CD4-positive, alpha-beta T cell treated with Interleukin-15 for 1 hour (primary cell): ENCODE data around the gene CDK5RAP2.

Source experiments
- DNase-seq: peaks from one replicate; pipeline ENCODE4 v3.0.0-alpha.2; 2020

CDK5RAP2 gene

GRCh38 chr9:120394058-120394669 lies 185.8 kb downstream of the CDK5RAP2 start:
- no peak for DNase-seq

GRCh38 chr9:120393386-120394057 lies 186.4 kb downstream of the CDK5RAP2 start:
- no peak for DNase-seq

- no peak for DNase-seq
Observed at GRCh38 chr9:120392711-120393110, 187.3 kb downstream of the CDK5RAP2 start.

GRCh38 chr9:120392245-120392644 lies 187.7 kb downstream of the CDK5RAP2 start:
- DNase-seq, result no peak

- no peak for DNase-seq
Observed at GRCh38 chr9:120391691-120392090, 188.3 kb downstream of the CDK5RAP2 start.

- no peak for DNase-seq
Observed at GRCh38 chr9:120390637-120391190, 189.3 kb downstream of the CDK5RAP2 start.

GRCh38 chr9:120389867-120390266 lies 190.1 kb downstream of the CDK5RAP2 start:
- no peak for DNase-seq

GRCh38 chr9:120389300-120389699 lies 190.7 kb downstream of the CDK5RAP2 start:
- DNase-seq, result no peak

- DNase-seq, result no peak
Observed at GRCh38 chr9:120388003-120388855, 191.7 kb downstream of the CDK5RAP2 start.

GRCh38 chr9:120387257-120388002 lies 192.5 kb downstream of the CDK5RAP2 start:
- DNase-seq, result no peak

- no peak for DNase-seq
Observed at GRCh38 chr9:120386390-120387131, 193.4 kb downstream of the CDK5RAP2 start.

- no peak for DNase-seq
Observed at GRCh38 chr9:120385606-120386389, 194.2 kb downstream of the CDK5RAP2 start.

GRCh38 chr9:120384925-120385272 lies 195.1 kb downstream of the CDK5RAP2 start:
- no peak for DNase-seq

- DNase-seq, result no peak
Observed at GRCh38 chr9:120383999-120384924, 195.7 kb downstream of the CDK5RAP2 start.

- no peak for DNase-seq
Observed at GRCh38 chr9:120383611-120383998, 196.4 kb downstream of the CDK5RAP2 start.

- DNase-seq, result no peak
Observed at GRCh38 chr9:120382453-120382852, 197.5 kb downstream of the CDK5RAP2 start.

- no peak for DNase-seq
Observed at GRCh38 chr9:120381839-120382238, 198.1 kb downstream of the CDK5RAP2 start.

GRCh38 chr9:120379611-120380010 lies 200.4 kb downstream of the CDK5RAP2 start:
- DNase-seq, result no peak

- no peak for DNase-seq
Observed at GRCh38 chr9:120378680-120379079, 201.3 kb downstream of the CDK5RAP2 start.
